Fibroblast of skin of left quadriceps (primary cell): ENCODE measurements around the gene DCDC2C.
A peak's percentile ranks its signal among the peaks of the same experiment; 100 is the strongest.

Experiments
- DNase-seq, 2 experiments: peaks; one replicate each; pipeline ENCODE4 v3.0.0-alpha.2; 2013; ENCODE audit warnings: low read depth in 2 of 2

Gene DCDC2C

GRCh38 chr2:3709225-3709624, 5.8 kb downstream of the DCDC2C start:
- DNase-seq, result no peak

DNA sequence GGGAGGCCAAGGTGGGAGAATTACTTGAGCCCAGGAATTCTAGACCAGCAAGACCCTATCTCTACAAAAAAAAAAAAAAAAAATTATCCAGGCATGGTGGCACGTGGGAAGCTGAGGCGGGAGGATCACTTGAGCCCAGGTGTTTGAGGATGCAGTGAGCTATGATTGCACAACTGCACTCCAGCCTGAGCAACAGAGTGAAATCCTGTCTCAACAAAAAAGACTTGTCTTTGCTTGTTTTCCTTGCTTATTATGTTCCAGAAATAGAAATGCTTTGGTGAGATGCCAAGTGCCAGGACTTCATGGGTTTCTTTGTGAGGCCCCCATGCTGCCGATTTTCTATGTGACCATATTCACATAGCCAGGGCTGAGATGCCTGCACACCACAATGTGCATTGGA, 9.0 kb downstream of the DCDC2C start:
- no peak for DNase-seq

- no peak for DNase-seq
Observed at GRCh38 chr2:3712831-3713503, 9.6 kb downstream of the DCDC2C start.

DNA sequence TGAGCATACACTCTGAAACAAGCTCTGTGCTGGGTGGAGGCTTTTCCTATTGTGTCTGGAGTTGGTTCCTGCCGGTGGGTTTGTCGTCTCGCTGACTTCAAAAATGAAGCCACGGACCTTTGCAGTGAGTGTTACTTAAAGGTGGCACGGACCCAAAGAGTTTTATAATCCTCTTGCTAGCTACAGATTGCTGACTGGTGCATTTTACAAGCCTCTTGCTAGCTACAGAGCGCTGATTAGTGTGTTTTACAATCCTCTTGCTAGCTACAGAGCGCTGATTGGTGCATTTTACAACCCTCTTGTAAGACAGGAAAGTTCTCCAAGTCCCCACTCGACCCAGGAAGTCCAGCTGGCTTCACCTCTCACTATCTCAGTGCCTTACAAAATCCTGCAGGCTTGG, 15.3 kb downstream of the DCDC2C start:
- no peak for DNase-seq

DNA sequence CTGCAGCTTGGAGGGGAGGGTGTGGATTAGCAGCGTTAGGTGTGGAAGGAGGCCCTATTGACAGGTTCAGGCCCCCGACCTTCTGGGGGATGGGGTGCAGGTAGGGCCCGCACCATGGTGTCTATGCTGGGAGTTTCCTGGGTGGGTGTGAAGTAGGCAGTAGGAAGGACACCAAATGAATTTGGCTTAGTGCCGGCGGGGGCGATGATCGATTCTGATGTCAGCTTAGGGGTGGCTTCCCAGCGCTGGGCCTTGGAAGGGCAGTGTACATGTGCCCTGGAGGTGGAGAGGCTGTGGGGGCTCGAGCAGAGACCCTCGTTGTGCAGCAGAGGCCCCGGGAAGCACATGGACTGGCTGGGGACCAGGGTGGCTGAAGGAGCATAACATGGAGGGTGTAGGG, 21.6 kb downstream of the DCDC2C start:
- no peak for DNase-seq

DNA sequence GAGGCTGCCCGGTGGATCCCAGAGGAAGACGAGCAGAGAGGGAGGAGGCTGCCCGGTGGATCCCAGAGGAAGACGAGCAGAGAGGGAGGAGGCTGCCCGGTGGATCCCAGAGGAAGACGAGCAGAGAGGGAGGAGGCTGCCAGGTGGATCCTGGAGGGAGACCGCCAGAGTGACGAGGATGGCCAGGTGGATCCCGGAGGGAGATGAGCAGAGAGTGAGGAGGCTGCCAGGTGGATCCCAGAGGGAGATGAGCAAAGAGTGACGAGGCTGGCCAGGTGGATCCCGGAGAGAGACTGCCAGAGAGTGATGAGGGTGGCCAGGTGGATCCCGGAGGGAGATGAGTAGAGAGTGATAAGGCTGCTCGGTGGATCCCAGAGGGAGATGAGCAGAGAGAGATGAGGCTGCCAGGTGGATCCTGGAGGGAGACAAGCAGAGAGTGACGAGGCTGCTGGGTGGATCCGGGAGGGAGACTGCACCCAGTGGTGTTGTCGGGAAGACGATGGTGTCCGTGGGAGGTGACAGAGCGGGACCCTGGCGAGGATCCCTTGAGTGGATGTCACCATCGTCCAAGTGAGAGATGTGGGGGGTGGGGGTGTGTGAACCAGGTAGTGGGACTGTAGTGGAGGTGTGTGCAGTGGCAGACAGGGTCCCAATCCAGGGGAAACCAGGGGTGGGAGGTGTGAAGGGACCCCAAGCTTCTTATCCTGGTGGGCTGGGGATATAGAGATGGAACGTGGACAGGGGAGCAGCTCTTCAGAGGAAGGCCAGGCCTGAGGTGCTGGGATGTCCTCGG, 22.3 kb downstream of the DCDC2C start:
- no peak for DNase-seq

DNA sequence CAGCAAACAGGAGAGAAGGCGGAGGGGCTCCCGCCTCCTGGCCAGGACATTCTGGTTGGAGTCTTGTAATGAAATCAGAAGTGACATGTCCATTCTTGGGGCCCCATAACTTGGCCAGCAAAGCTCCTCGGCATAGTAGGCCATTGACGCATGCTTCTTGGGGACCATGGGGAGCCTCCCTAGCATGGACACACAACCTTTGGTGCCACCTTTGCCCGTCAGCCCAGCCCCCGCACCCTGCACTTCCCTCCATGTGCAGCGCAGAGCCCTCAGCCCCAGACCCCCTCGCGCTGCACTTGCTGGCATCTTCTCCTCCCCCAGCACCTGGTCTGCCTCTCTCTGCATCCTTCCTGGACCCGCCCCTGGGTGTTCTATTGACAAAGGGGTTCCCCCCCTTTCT, 23.1 kb downstream of the DCDC2C start:
- DNase-seq, result no peak

GRCh38 chr2:3727397-3728045, 24.1 kb downstream of the DCDC2C start:
- no peak for DNase-seq

- peak; percentile 39 to 42 for DNase-seq
Observed at GRCh38 chr2:3728104-3729054, 25.0 kb downstream of the DCDC2C start.

- no peak for DNase-seq
Observed at GRCh38 chr2:3729055-3729448, 25.7 kb downstream of the DCDC2C start.

DNA sequence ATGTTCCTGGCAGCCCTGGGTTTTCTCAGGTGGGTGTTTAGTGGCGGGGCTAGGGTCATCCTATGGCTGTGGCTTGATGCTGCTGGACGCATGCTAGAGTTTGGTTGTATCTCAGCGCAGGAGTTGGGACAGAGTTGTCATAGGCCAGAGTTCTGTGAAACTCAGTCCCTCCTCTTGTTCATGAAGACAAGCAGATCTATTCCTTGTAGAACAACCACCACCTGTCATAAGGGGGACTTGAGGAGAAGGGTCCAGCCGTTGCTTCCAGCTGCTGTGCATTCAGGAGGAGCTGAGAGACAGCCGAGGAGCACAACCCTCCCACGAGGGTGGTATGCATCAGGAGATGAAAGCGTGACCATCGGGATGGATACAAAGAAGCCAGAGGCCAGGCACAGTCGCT, 26.4 kb downstream of the DCDC2C start:
- no peak for DNase-seq

DNA sequence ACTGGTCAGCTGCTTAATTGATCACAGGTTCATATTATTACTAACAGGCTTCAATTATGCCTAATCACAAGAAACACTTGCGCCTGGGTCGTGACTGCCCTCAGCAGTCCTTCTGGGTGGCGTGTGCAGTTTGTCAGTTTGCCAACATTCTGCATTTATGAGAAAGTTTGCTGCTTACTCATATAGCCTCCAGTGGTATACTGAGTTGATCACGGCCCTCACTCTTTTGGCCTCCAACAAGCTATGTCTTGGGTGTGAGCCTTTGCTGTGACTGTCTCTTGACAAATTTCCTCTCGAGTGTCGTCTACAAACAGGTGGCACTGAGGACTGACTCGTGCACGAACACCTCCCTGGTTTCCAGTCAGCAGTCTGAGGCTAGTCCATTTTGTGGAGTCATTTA, 27.3 kb downstream of the DCDC2C start:
- peak in 1 of 2 experiments; percentile 11 for DNase-seq

DNA sequence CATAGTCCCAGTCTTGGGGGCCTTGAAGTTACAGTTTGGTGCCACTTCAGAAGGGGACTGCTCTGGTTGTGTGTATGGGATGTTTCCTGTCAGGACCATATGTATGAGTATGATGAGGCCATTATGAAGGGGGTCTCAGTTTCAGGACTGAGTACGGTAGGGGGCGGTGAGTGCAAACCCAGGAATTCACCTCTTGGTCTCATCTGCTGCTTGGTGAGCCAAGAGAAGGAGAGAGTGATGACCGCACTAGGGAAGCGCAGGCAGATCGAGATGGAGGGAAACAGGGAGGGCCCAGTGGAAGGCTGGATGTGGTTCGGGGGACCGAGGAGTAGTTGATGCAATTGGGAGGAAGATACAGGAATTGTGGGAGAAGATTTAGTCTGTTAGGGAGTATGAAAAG, 28.5 kb downstream of the DCDC2C start:
- DNase-seq, result no peak

DNA sequence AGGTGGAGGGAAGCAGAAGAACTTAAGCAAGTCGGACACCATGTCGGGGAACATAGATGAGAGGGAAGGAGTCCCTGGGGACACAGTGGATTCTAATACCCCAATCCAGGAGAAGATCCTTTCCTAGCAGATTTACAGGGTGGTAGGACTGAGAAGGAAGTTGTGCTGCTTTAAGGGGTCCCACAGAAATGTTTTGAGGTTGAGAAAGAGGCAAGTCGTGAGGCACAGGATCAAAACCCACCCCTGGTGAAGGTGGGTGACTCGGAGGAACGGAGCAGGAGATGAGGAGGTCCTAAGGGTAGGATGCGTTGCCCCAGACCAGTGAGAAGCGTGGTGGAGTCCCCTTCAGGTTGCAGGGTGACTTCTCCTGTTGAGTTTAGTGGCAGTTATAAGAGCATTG, 32.7 kb downstream of the DCDC2C start:
- DNase-seq, result no peak

- no peak for DNase-seq
Observed at GRCh38 chr2:3737128-3737527, 33.8 kb downstream of the DCDC2C start.

DNA sequence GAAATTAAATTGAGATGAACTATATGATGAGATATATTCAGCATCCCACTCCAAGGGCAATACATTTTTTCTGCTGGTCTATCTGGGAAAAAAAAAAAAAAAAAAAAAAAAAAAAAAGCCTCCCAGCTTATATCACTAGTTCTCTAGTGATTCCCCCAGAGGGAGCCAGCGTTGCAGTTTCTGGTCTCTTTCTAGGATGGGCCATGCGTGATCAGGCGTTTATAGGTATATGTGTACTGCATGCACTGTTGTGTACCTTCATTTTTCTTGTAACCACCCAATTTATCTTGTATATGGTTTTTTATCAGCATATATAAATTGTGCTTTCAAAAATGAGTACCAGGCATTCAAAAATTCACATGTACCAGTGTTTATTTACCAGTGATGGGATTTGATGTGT, 35.1 kb downstream of the DCDC2C start:
- DNase-seq, result peak in 1 of 2 experiments; percentile 27

GRCh38 chr2:3739313-3739712, 35.9 kb downstream of the DCDC2C start:
- no peak for DNase-seq

- DNase-seq, result no peak
Observed at GRCh38 chr2:3741396-3741795, 38.0 kb downstream of the DCDC2C start.

DNA sequence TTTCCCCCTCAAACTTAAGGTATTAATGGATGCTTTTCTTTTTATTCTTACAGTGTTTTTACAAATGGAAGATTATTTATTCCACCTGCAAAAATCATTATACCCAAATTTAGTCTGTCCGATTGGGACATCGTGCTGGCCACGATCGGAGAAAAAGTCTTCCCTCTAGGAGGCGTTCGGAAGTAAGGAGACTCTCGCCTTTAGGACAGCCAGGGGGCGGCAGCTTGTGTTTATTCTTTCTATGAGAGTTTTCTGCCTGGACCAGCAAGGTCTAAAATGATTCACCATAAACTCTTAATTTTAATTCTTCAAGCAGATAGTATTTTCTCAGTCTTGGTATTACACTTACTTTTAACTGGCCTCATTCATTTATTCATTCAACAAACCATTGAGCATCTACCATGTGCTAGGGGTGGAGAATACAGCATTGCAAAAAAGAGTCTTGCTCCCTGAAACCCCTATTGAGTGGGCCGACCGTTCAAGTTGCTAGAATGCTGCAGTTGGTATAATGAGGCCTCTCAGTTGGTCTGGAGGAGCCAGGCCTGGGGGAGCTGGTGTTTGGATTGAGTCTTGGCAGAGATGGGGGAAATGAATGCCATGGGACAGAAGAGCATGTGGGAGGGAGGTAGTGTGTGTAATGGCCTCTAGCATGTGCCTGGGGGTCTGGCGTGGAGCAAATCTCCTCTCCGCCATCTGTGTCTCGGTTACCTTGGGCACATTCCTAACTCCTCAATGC, 38.7 kb downstream of the DCDC2C start:
- DNase-seq, result no peak

GRCh38 chr2:3742743-3743508, 39.6 kb downstream of the DCDC2C start:
- no peak for DNase-seq
